Astrocyte (in vitro differentiated cells and primary cell): ENCODE results near the gene NEURL1.

ENCODE experiments used
- EZH2 ChIP-seq: IDR thresholded peaks from 2 replicates; pipeline ENCODE4 v1.6.1; 2012; ENCODE audit warnings: mild to moderate bottlenecking, low read length, inconsistent platforms; ENCODE audit not compliant: insufficient read depth
- TF ChIP-seq, protein P1 (sequence below): IDR thresholded peaks from 2 replicates; pipeline ENCODE4 v1.5.1; 2011; ENCODE audit warnings: low read depth, mild to moderate bottlenecking, inconsistent platforms, low read length, moderate library complexity; ENCODE audit not compliant: insufficient read depth

DNA sequence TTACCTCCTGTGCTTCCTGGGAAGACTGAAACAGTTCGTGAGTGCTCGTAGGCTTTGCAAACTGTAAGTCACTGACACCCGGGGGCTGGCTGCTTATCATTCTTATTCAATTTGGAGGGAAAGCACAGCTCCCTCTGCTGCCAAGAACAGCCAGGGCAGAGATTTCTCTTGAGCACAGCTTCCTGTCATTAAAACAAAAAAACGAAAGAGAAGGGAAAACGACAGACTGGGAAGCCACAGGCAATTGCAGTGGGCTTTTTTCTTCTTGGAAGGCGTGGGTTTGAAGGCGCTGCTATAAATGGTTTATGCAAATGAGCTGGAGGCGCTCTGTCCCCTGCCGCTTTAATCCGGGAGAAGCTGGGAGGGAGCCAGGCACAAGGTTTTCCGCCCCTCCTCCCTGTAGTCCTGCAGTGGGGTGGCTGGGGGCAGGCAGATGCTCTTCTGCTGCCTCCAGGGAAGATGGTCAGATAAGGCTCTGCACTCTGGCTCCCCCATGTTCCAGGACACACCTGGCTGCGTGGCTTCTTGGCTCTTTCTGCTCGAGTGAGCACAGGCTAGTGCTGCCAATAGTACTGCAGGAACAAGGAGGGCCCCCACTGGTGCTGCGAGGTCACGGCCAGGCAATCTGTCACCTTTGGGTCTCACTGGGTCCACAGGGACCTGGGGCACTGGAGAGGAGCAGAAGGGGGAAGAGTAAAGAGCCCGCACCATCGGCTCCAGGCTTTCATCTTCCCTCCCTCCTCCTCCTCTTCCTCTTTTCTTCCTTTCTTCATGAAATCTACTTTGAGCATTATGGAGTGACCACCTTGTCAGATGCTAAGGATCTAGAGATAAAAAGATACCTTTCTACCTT, 49.5 kb downstream of the NEURL1 start:
- TF ChIP-seq, protein P1, sequence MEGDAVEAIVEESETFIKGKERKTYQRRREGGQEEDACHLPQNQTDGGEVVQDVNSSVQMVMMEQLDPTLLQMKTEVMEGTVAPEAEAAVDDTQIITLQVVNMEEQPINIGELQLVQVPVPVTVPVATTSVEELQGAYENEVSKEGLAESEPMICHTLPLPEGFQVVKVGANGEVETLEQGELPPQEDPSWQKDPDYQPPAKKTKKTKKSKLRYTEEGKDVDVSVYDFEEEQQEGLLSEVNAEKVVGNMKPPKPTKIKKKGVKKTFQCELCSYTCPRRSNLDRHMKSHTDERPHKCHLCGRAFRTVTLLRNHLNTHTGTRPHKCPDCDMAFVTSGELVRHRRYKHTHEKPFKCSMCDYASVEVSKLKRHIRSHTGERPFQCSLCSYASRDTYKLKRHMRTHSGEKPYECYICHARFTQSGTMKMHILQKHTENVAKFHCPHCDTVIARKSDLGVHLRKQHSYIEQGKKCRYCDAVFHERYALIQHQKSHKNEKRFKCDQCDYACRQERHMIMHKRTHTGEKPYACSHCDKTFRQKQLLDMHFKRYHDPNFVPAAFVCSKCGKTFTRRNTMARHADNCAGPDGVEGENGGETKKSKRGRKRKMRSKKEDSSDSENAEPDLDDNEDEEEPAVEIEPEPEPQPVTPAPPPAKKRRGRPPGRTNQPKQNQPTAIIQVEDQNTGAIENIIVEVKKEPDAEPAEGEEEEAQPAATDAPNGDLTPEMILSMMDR, result peak; percentile 36
- no peak for TF ChIP-seq EZH2
